ENCODE measurements around the gene C1orf232.

The C1orf232 gene

GRCh38 chr1:26122988-26123973, 45.5 kb downstream of the C1orf232 start:
- DNase-seq = no peak

- no peak for DNase-seq
Observed at GRCh38 chr1:26121854-26122773, 46.6 kb downstream of the C1orf232 start.

GRCh38 chr1:26119892-26120608, 48.7 kb downstream of the C1orf232 start:
- DNase-seq = no peak

- no peak for DNase-seq
Observed at GRCh38 chr1:26114165-26114927, 54.4 kb downstream of the C1orf232 start.

All from left hindlimb (tissue), 1 donor.